HG03460 (cell line): ENCODE data around the gene PUS3.
"Not testable (repeated sequence)": the region's sequence is repeated elsewhere in the genome, so short reads cannot be mapped to it uniquely, and the experiment has no call there.

Experiments used
- ATAC-seq: cut with Tn5 transposase; IDR thresholded peaks from one replicate; pipeline ENCODE4 v1.9.1; 2021; ENCODE audit not compliant: unreplicated experiment

PUS3 gene

GRCh38 chr11:125872138-125872491 lies 30.9 kb downstream of the PUS3 start:
- ATAC-seq: no peak

GRCh38 chr11:125871391-125872137 lies 31.4 kb downstream of the PUS3 start:
- ATAC-seq: no peak

- no peak for ATAC-seq
Measured at GRCh38 chr11:125869521-125869920, 33.5 kb downstream of the PUS3 start.

DNA sequence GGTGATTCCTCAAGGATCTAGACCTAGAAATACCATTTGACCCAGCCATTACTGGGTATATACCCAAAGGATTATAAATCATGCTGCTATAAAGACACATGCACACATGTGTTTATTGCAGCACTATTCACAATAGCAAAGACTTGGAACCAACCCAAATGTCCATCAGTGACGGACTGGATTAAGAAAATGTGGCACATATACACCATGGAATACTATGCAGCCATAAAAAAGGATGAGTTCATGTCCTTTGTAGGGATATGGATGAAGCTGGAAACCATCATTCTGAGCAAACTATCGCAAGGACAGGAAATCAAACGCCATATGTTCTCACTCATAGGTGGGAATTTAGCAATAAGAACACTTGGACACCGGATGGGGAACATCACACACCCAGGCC lies 37.7 kb downstream of the PUS3 start:
- not testable (repeated sequence) for ATAC-seq

DNA sequence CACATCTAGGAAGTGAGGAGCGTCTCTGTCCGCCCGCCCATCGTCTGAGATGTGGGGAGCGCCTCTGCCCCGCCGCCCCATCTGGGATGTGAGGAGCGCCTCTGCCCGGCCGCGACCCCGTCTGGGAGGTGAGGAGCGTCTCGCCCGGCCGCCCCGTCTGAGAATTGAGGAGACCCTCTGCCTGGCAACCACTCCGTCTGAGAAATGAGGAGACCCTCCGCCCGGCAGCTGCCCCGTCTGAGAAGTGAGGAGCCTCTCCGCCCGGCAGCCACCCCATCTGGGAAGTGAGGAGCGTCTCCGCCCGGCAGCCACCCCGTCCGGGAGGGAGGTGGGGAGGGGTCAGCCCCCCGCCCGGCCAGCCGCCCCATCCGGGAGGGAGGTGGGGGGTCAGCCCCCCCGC lies 40.2 kb downstream of the PUS3 start:
- not testable (repeated sequence) for ATAC-seq

GRCh38 chr11:125857670-125858069 lies 45.3 kb downstream of the PUS3 start:
- not testable (repeated sequence) for ATAC-seq

DNA sequence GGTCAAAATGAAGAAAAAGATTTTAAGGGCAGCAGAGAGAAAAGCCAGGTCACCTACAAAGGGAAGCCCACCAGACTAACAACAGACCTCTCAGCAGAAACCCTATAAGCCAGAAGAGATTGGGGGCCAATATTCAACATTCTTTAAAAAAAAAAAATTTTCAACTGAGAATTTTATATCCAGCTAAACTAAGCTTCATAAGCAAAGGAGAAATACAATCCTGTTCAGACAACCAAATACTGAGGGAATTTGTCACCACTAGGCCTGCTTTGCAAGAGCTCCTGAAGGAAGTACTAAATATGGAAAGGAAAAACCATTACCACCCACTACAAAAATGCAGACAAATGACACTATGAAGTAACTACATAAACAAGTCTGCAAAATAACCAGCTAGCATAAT lies 56.8 kb downstream of the PUS3 start:
- no peak for ATAC-seq
